Adipose tissue (tissue), 3 donors: ENCODE data around the gene PSMA3. TPM values are rescaled to one million over a fixed set of nuclear protein-coding genes. Genes with fewer than 3 reads are reported as not detected.
A peak's percentile ranks its signal among the peaks of the same experiment; 100 is the strongest.

Experiments used
- H3K27ac ChIP-seq: one replicate; pipeline ENCODE4 v1.5.1; 2013; ENCODE audit warnings: low read depth, low read length
- WGBS, 3 donors: extraction: QIAGEN DNeasy Blood & Tissue Kit; methylation state at CpG; one replicate each; pipeline ENCODE4 v1.1.7; 2013; 5-methylcytosine and 5-hydroxymethylcytosine counted together
- polyA plus RNA-seq, 3 donors: library from polyadenylated mRNA; stranded (reverse); fragments of 200-250 nt; gene quantifications; one replicate each; pipeline ENCODE4 v1.2.3, GENCODE V29; 2013
- donor health status: healthy with polysubstance abuse.
- donor health status: Bipolar disorder and iron deficiency.
- donor health status: healthy.

PSMA3 gene
- polyA plus RNA-seq, 3 donors = 59.9 to 123 (median 119) TPM

DNA sequence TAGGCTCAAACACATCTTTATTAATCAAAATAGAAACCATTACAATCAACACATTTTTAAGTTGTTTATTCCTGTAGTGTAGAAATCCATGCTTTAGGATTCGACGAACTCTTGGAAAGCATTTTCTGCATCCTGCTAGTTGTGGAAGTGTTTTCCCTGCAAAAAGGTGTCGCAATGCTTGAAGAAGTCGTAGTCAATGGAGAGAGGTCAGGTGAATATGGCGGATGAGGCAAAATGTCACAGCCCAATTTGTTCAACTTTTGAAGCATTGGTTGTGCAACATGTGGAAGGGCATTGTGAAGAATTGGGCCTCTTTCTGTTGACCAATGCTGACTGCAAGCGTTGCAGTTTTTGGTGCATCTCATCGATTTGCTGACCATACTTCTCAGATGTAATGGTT lies 49.6 kb downstream of the PSMA3 start:
- H3K27ac ChIP-seq = no peak overlapping the region
- WGBS, 3 donors = 92 to 95% (median 94%) methylated on average over 7 of the region's 7 CpGs

DNA sequence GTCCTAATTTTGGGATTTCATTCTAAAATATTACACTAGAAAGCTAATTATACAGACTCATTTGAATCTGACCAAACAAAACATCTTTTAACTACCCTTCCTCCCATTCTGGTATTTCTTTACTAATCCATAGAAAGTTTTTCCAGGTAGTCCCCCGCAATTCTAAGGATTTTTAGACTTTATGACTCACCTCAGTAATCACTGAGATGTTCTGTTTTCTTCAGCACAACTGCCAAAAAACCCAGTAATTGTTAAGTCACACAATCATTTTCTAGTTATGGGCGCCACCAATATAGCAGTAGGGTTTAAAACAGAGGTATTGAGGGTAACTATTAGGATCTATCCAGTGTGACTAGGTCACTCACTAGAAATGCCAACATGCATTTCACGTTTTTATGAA lies 52.1 kb downstream of the PSMA3 start:
- WGBS, 3 donors = 6 to 14% (median 7%) methylated on average over 3 of the region's 3 CpGs
- H3K27ac ChIP-seq = no peak overlapping the region

DNA sequence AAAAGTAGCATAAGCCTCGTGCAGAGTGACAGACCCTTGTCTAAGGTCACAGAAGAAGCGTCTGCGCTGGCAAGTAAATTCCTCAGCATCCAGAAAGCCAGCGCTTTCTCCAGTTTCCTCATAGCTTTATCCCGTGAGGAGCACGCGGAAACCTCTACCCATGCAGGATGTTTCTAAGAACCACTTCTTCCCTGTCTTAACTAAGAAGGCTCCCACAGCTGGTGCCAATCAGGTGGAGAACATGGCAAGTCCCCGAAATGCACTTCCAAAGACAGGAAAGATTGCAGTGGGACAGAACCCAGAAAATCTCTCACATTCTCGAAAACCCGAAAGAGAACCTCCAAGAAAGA lies 52.7 kb downstream of the PSMA3 start:
- WGBS, 3 donors = 0 to 1% (median 0%) methylated on average over 10 of the region's 10 CpGs
- H3K27ac ChIP-seq = peak overlapping the region; percentile 48

DNA sequence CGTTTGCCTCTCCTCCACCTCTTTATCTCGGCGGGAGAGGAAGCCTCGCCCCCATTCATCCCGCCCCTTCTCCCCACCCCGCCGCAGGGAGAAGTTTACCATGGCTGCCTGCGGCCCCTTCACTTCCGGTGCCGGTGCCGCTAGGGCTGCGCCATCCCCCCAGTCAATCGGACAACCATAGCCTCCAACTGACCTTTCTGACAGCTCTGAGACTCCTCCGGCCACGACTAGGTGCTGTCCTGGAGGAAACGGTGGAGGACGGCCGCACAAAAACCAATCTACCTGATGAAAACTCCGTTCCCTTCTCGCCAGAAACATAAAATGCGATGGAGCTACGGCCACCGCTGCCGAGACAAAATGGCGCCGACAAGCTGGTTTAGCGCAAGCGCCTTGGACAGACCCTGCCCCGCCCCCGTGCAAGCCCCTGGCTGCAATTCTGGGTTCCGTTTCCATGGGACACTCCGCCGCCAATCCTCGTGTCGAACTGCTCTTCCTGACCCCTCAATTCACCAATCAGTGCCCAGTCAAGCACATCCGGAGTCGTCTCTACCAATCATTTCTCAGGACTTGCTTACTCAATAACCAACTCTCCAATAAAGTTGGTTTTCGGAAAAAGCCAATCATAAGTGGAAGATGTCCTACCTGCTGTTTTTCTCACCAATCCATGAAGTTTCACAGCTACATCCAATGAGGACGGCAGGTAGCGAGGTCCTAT lies 53.3 kb downstream of the PSMA3 start:
- WGBS, 3 donors = 0% methylated on average over 40 of the region's 40 CpGs
- peak overlapping the region; percentile 48 for H3K27ac ChIP-seq

DNA sequence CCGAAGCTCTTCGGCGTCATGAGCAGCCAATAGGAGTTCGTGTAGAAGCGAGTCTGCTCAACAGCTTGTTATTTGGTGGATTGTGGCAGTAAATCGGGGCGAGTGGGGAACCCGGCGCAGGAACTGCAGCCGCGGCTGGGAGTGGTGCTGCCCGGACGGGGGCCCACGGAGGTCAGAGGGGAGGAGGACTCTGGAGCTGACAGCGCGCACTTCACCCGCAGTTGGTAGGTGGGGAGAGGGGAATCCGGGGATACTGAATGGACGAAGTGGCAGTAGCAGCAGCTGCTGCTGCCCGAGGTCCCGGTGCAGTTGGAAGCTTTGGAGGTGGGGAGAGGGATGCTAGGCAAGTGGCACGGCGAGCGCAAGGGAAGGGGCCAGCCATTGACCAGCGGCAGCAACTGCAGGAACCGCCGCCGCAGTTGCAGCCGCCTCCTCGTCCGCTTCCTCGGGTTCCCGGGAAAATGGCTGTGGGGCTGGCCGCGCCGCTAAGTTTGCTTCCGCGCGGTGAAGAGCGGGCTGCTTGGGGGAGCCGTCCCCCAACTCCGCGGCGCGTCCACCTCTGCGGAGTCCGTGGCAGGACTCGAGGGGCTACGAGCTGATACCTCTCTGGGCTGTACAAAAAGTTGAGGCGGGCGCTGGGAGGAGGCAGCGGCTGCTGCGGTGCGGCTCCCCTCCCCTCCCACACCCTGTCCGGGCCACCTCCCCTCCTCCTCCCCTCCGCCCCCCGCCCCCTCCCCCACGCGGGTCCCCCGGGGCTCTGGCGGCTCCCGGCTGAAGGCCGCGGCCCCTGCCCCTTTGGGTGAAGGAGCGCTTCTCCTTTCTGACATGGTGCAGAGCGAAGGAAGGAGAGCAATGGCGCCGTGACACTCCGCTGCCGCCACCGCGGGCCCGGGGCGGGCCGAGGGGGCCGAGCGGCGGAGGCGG lies 54.1 kb downstream of the PSMA3 start, which contains the start of gene ARID4A:
Gene ARID4A (plus strand): TSS at position 79 of the 924 bp plus-strand sequence. CDS start 1,300 bp downstream, outside the sequence.
- WGBS, 3 donors = 1% methylated on average over 64 to 79 of the region's 79 CpGs
- peak within 1 kb of the TSS; percentile 48 for H3K27ac ChIP-seq

DNA sequence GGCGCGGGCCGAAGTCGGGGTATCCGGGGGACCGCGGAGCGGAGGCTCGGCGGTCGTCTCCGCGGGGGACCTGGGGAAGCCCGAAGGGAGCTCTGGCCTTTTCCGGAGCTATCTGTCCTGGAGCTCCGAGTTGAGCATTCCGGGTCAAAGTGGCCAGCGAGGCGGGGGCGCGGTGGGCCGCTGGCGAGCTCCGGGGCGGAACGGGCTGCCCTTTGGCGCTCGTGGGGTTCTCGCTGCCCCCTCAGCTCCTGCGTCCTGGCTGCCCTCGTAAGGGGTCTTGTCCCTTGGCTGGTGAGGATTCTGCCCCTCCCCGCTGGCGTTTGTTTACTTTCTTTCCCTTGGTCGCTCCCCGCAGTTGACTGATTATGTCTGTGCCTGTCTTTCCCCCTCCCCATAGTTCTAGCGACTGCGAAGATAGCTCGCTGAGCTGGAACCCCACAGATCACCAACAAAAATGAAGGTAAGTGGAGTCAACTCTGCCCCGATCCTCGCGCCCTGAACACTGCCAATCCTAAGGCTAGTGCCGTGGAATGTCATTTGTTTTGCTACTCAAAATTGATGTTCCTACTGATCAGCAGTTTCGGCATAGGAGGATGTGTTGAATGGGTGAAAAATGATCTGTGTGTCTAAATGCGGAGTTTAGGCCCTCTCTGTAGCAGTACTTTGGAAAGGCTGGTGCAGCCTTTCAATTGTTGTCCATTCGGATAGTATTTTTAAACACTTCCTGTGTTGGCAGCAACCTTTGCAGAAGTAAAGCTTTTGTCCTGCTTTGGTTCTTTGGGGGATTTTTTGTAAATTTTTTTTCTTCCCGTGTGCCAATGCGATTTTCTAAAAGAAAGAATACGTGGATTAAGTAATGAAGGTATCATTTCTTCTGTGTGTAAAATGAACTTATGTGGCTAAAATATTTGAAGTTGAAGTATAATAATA lies 55.0 kb downstream of the PSMA3 start:
- 0 to 2% (median 1%) methylated on average over 45 to 48 of the region's 48 CpGs for WGBS, 3 donors

DNA sequence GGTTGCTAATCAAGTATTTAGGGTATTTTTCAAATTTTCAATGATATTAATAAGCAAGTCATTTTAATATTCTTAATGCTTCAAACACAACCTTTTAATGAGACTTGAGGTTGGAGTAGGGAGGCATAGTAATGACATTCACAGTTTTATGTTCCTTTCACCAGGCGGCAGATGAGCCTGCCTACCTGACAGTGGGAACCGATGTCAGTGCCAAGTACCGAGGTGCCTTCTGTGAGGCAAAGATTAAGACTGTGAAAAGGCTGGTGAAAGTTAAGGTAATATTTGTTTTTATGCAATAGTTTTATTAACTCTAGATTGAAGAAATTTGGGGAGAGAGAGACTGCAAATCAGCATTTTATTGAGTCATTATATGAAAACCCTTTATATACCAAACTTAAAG lies 56.8 kb downstream of the PSMA3 start:
- no peak overlapping the region for H3K27ac ChIP-seq
- WGBS, 3 donors = 65 to 95% (median 93%) methylated on average over 3 of the region's 3 CpGs

More for the DNA sequence above, 55.0 kb downstream of the PSMA3 start:
- H3K27ac ChIP-seq = no peak overlapping the region

DNA sequence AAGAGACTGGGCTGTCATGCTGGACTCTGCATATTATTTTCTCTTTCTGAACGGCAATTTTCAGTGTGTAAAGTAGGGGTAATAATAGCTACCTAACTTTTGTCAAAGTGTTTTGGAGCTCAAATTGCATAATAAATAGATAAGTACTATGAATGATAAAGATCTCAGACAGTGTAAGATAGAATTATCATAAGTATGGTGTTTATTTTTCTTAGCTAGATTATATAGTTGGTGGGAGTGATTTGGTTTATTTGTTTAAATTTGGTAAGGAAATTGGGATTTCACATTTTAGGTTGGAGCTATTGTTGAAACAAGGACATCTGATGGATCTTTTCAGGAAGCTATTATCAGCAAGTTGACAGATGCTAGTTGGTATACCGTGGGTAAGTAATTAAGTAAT lies 61.1 kb downstream of the PSMA3 start:
- H3K27ac ChIP-seq = no peak overlapping the region
- WGBS, 3 donors = 72 to 77% (median 73%) methylated on average over 2 of the region's 2 CpGs

DNA sequence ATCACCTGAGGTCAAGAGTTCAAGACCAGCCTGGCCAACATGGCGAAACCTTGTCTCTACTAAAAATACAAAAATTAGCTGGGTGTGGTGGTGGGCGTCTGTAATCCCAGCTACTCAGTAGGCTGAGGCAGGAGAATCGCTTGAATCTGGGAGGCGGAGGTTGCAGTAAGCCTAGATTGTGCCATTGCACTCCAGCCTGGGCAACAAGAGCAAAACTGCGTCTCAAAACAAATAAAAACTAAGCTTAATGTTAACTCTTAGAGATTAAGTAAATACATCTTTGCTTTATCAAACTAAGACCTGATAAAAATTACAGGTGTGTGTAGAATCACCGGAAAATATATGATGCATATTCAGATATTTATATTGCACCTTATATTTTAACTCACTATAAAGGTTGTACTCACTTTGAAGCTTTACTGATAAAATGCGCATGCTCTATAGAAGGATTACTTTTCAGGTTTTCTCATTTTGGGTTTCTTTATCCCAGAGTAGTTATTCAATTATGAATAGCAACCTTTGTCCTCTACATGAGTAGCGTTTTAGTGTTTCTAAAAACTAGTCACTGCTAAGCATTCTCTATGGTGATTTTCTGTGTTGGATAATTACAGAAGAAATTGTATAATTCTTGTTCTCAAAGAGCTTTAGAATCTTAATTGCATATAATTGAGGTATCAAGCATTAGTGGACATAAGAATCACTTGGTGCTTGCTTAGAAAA lies 63.1 kb downstream of the PSMA3 start:
- 70 to 95% (median 91%) methylated on average over 8 of the region's 8 CpGs for WGBS, 3 donors
- H3K27ac ChIP-seq = no peak overlapping the region

DNA sequence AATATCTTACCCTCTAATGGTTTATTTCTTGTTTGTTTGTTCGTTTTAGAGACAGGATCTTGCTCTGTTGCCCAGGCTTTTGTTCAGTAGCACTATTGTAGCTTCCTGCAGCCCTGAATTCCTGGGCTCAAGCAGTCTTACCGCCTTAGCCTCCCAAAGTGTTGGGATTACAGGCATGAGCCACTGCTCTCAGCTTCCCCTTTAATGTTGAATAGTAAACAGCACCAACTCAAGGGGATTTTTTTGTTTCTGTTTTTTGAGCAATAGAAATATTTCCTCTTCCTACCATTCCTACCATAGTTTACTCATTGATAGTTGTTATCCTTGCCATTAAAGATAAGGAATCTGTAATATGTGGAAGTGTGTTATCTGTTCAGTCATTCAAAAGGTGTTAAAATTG lies 64.4 kb downstream of the PSMA3 start:
- WGBS, 3 donors = 70 to 85% (median 78%) methylated on average over 2 of the region's 2 CpGs

DNA sequence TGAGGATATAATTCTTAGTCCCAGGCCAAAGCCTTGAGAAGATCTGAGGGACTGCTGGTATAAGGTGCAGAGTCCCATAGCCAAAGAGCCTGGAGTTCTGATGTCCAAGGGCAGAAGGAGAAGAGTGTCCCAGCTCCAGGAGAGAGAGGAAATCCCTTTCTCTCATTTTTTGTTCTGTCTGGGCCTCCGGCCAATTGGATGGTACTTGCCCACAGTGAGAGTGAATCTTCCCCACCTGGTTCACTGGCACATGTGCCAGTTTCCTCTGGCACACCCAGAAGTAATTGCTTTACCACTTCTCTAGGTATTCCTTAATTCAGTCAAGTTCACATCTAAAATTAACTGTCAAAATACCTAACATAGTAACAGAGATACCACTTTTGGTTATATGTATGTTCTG lies 69.1 kb downstream of the PSMA3 start:
- whole genome bisulfite sequencing, 3 donors = 81 to 95% (median 90%) methylated on average over 1 of the region's 1 CpG
- no peak overlapping the region for H3K27ac ChIP-seq

More for the DNA sequence above, 64.4 kb downstream of the PSMA3 start:
- no peak overlapping the region for H3K27ac ChIP-seq

DNA sequence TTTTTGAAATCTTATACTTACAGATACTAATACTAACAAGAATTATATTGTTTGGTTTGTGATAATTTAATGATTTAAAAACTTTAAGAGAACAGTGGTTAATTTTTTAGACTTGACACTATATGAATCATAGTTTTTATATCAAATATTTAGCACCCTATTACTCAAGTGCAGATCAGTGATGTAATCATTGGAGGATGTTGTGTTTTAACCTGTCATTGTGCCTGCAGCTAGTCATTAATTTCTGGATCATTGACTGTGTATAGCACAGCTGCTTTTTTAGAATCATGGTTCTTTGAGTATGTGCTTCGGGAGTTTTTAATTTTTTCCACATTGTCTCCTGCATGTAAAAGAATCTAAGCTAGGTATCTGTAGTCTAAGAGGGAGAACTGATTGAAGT lies 71.0 kb downstream of the PSMA3 start:
- H3K27ac ChIP-seq = no peak overlapping the region
- WGBS, 3 donors = 87 to 98% (median 97%) methylated on average over 1 of the region's 1 CpG

Other genes with a start within 250 kb of the PSMA3 start
- gene ARMH4, start 92.6 kb upstream of the PSMA3 start, polyA plus RNA-seq = 1 to 10 TPM in 2 of 3 donors, under 1 TPM in 1; 0.61 to 2.2 (median 1.9) TPM
- 10 to 100 TPM; 30.4 to 98.2 (median 53.9) TPM for gene ACTR10, start 44.7 kb upstream of the PSMA3 start, polyA plus RNA-seq
- gene ARID4A, start 53.7 kb downstream of the PSMA3 start, polyA plus RNA-seq = 10 to 100 TPM in 1 of 3 donors, 1 to 10 TPM in 2; 4.0 to 10.2 (median 6.8) TPM
- not detected for gene TOMM20L, start 151.1 kb downstream of the PSMA3 start, polyA plus RNA-seq
- gene TIMM9, start 182.7 kb downstream of the PSMA3 start, polyA plus RNA-seq = 10 to 100 TPM; 39.0 to 61.4 (median 54.9) TPM
- gene KIAA0586, start 182.9 kb downstream of the PSMA3 start, polyA plus RNA-seq = 1 to 10 TPM; 2.0 to 4.9 (median 2.6) TPM